Thymus (tissue), 11 donors: Measurements from ENCODE around the gene IL11RA. TPM values are rescaled to one million over a fixed set of nuclear protein-coding genes. Genes with fewer than 3 reads are reported as not detected.

Source experiments
- DNase-seq, 9 donors: peaks; one replicate each; pipeline ENCODE4 v3.0.0-alpha.2; 2013; ENCODE audit warnings: low spot score in 9 of 9, low read depth in 6 of 9, missing footprints in 1 of 9
- H3K27ac ChIP-seq, 2 donors: one replicate each; pipeline ENCODE4 v1.5.1; 2013; ENCODE audit warnings: control low read depth in 1 of 2, low read depth in 1 of 2, low read length in 1 of 2, mild to moderate bottlenecking in 1 of 2, moderate library complexity in 1 of 2
- H3K27me3 ChIP-seq, 2 donors: one replicate each; pipeline ENCODE4 v1.5.1; 2013; ENCODE audit warnings: low read length in 1 of 2; ENCODE audit not compliant: control insufficient read depth in 2 of 2, insufficient read depth in 1 of 2
- H3K36me3 ChIP-seq, 2 donors: one replicate each; pipeline ENCODE4 v1.5.1; 2013; ENCODE audit warnings: low read length in 1 of 2, mild to moderate bottlenecking in 1 of 2, moderate library complexity in 1 of 2; ENCODE audit not compliant: control insufficient read depth in 2 of 2, insufficient read depth in 2 of 2
- H3K4me1 ChIP-seq, 2 donors: one replicate each; pipeline ENCODE4 v1.5.1; 2013; ENCODE audit warnings: low read length in 2 of 2; ENCODE audit not compliant: control insufficient read depth in 2 of 2, insufficient read depth in 2 of 2
- H3K4me3 ChIP-seq, 2 donors: one replicate each; pipeline ENCODE4 v1.5.1; 2013; ENCODE audit warnings: low read length in 2 of 2, control low read depth in 1 of 2, mild to moderate bottlenecking in 1 of 2
- H3K9me3 ChIP-seq, 2 donors: one replicate each; pipeline ENCODE4 v1.5.1; 2013; ENCODE audit warnings: low read length in 1 of 2, mild to moderate bottlenecking in 1 of 2; ENCODE audit not compliant: control insufficient read depth in 2 of 2, insufficient read depth in 1 of 2
- WGBS: extraction: QIAGEN DNeasy Blood & Tissue Kit; methylation state at CpG from one replicate; pipeline ENCODE4 v1.1.7; 2013; 5-methylcytosine and 5-hydroxymethylcytosine counted together
- polyA plus RNA-seq: library from polyadenylated mRNA; stranded (reverse); fragments of 200-250 nt; gene quantifications from one replicate; pipeline ENCODE4 v1.2.3, GENCODE V29; 2013
- total RNA-seq: library from RNA; stranded (reverse); fragments of 120-200 nt; gene quantifications from one replicate; pipeline ENCODE4 v1.2.4, GENCODE V29; 2013
- donor health status: healthy.

Gene IL11RA
- total and polyA plus RNA-seq, 2 donors: 12.6 to 52.8 TPM

- H3K4me3 ChIP-seq: peak within 1 kb of the TSS; percentile 77 to 92
- H3K36me3 ChIP-seq: peaks cover 20 to 26% of the 10 kb centered on the region in 2 donors
- peaks cover 0 to 3% of the 10 kb centered on the region in 2 donors for H3K9me3 ChIP-seq
- H3K27me3 ChIP-seq: peaks cover 0 to under 1% of the 10 kb centered on the region in 2 donors
- H3K27ac ChIP-seq: peak within 1 kb of the TSS; percentile 60 to 85
- H3K4me1 ChIP-seq: peaks cover 5 to 23% of the 10 kb centered on the region in 2 donors
- WGBS: under 1% methylated on average over 77 of the region's 77 CpGs
- DNase-seq: peak in 8 of 9 donors; percentile 65 to 95 (median 86)
Observed at GRCh38 chr9:34611811-34612787, 39.9 kb upstream of the IL11RA start, which contains the start of gene RPP25L. RPP25L (minus strand) TSS chr9:34612097; CDS start chr9:34611296, 801 bp downstream.

DNA sequence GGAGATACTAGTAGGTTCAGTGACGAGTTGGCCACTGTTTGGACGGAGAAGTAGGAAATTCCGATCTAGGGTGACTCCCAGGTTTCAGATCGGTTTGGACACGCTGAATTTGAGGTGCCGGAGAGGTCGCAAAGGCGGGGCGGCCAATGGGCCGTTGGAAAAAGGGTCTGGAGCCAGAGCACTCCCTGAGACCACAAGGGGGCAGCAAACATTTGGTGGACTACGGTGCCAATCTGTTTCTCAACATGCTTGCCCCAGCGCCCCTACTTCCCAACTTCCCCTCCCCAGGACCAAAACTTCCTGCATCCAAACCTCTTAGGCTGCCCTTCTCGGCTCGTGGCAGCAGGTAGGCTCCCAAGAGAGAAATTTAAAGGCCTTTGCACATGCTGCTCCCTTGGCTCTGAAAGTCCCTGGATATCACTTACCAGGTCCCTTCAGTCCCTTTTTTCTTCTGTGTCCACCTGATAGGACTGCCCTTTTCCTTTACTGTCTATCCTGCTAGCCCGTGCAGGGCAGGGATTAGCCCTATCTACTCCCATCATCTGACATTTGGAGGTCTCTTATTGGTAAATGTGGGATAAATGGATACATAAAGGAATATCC is 39.1 kb upstream of the IL11RA start:
- Histone ChIP-seq H3K4me1 (peaks cover 5 to 23% of the 10 kb centered on the region in 2 donors), H3K4me3 (peak overlapping the region; percentile 77 to 92), H3K9me3 (peaks cover 0 to 3% of the 10 kb centered on the region in 2 donors), H3K36me3 (peaks cover 28 to 34% of the 10 kb centered on the region in 2 donors), H3K27ac (peak overlapping the region in 1 of 2 donors; percentile 85), H3K27me3 (no peaks in the 10 kb centered on the region)
- peak in 7 of 9 donors; percentile 45 to 83 (median 72) for DNase-seq
- WGBS: 4% methylated on average over 15 of the region's 15 CpGs

DNA sequence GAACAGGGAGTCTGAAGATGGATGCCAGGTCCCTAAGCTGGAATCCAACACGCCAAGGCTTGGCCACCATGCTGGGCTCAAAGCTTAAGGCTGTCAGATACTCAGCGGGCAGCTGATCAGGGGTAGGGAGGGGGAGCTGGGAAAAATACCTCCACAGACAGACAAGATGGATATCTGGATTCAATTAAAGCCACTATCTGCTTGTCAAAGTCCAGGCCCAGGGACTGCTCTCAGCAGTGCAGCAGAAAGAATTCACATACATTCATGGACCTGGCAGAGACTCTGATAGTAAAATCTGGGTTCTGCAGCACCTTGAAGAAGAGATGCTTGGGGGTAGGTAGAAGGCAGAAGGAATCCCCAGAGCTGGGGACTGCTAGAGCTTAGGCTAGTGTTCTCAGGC is 36.9 kb upstream of the IL11RA start:
- DNase-seq: no peak
- Histone ChIP-seq H3K4me3 (no peak overlapping the region), H3K4me1 (peaks cover 12 to 31% of the 10 kb centered on the region in 2 donors), H3K36me3 (peaks cover 33 to 42% of the 10 kb centered on the region in 2 donors), H3K27ac (no peak overlapping the region), H3K27me3 (no peaks in the 10 kb centered on the region), H3K9me3 (peaks cover 0 to 3% of the 10 kb centered on the region in 2 donors)
- 99% methylated on average over 2 of the region's 2 CpGs for WGBS

DNA sequence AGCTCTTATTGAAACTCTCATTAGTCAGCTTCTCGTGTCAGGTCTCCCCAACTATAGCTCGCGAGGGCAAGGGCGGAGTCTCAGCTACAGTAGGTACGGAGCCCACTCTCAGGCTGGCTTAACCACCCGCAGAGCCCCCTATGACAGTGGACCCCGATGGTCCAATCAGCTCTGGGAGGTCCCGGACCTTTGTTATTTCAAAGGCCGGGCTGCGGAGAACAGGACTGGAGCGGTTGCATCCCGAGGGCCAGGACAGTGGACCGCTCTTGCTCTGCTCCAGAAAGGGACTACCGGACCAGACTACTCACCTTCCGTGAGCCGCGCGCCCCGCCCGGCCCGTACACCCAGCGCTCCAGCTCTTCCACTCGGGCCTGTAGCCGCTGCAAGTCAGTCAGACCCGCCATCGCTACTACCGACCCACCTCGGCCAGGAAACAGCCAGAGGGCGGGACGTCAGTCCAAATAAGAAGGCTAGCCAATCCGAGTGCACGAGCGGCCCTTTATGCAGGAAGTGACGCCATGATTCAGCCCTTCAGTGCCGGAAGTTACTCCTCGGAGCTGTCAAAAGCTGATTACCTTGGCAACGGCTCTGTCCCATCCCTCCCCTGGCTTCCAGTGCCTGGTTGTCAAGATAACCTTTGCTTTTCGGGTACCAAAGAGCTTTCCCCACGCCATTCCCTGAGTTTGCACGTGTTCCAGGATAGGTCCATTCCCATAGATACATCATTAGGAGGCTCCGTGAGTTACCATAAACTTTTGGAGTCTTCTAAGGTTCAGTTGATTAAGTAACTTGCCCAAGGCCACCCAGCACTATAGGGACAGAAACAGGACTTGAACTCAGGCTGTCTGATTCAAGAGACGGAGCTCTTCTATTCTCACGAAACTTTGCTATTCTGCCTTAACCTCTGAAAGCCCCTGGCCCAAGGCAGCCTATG is 31.7 kb upstream of the IL11RA start, which contains the start of gene DCTN3:
Gene DCTN3 (minus strand): TSS at position 435 of the 934 bp plus-strand sequence. CDS start 31 bp downstream, at position 404.
- Histone ChIP-seq H3K27me3 (peaks cover 40 to 45% of the 10 kb centered on the region in 2 donors), H3K27ac (no peak within 1 kb of the TSS), H3K9me3 (no peaks in the 10 kb centered on the region), H3K4me3 (peak within 1 kb of the TSS; percentile 69 to 90), H3K4me1 (peaks cover 9 to 18% of the 10 kb centered on the region in 2 donors), H3K36me3 (peaks cover 25 to 29% of the 10 kb centered on the region in 2 donors)
- DNase-seq: peak; percentile 76 to 96 (median 88)
- 6% methylated on average over 43 of the region's 43 CpGs for WGBS

GRCh38 chr9:34623374-34624235 is 28.4 kb upstream of the IL11RA start:
- Histone ChIP-seq H3K36me3 (peaks cover under 1% of the 10 kb centered on the region in 2 donors), H3K4me1 (peaks cover 9 to 18% of the 10 kb centered on the region in 2 donors), H3K4me3 (no peak overlapping the region), H3K27me3 (peaks cover 72 to 78% of the 10 kb centered on the region in 2 donors), H3K9me3 (no peaks in the 10 kb centered on the region), H3K27ac (no peak overlapping the region)
- DNase-seq: no peak
- WGBS: 9% methylated on average over 63 of the region's 63 CpGs

- Histone ChIP-seq H3K27ac (no peak overlapping the region), H3K36me3 (no peaks in the 10 kb centered on the region), H3K9me3 (no peaks in the 10 kb centered on the region), H3K4me3 (no peak overlapping the region), H3K4me1 (peaks cover 4 to 13% of the 10 kb centered on the region in 2 donors), H3K27me3 (peaks cover 82 to 87% of the 10 kb centered on the region in 2 donors)
- no peak for DNase-seq
- WGBS: 17% methylated on average over 39 of the region's 39 CpGs
Observed at GRCh38 chr9:34624475-34625185, 27.4 kb upstream of the IL11RA start.

GRCh38 chr9:34625186-34625486 is 26.8 kb upstream of the IL11RA start:
- no peak overlapping the region for H3K4me3 ChIP-seq
- no peak overlapping the region for H3K27ac ChIP-seq
- H3K27me3 ChIP-seq: peaks cover 86 to 92% of the 10 kb centered on the region in 2 donors
- WGBS: 64% methylated on average over 3 of the region's 3 CpGs
- H3K36me3 ChIP-seq: no peaks in the 10 kb centered on the region
- H3K9me3 ChIP-seq: no peaks in the 10 kb centered on the region
- H3K4me1 ChIP-seq: peaks cover 3 to 10% of the 10 kb centered on the region in 2 donors
- DNase-seq: no peak
